Activated T-cell treated with anti-CD3 and anti-CD28 coated beads for 24 hours (primary cell): ENCODE data around the gene CCIN.
"Not testable (repeated sequence)": the region's sequence is repeated elsewhere in the genome, so short reads cannot be mapped to it uniquely, and the experiment has no call there.

ENCODE experiments used
- DNase-seq: peaks from one replicate; pipeline ENCODE4 v3.0.0-alpha.2; 2020; ENCODE audit warnings: low read depth

The CCIN gene

DNA sequence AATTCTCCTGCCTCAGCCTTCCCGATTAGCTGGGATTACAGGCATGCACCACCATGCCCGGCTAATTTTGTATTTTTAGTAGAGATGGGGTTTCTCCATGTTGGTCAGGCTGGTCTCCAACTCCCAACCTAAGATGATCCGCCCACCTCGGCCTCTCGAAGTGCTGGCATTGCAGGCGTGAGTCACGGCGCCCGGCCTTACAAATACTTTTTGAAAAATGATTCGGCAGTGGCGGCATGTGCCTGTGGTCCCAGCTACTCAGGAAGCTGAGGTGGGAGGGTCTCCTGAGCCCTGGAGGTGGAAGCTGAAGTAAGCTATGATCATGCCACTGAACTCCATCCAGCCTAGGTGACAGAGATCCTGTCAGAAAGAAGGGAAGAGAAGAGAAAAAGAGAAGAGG, 9.1 kb upstream of the CCIN start:
- DNase-seq, result not testable (repeated sequence)

- no peak for DNase-seq
Measured at GRCh38 chr9:36161187-36161586, 8.0 kb upstream of the CCIN start.

DNA sequence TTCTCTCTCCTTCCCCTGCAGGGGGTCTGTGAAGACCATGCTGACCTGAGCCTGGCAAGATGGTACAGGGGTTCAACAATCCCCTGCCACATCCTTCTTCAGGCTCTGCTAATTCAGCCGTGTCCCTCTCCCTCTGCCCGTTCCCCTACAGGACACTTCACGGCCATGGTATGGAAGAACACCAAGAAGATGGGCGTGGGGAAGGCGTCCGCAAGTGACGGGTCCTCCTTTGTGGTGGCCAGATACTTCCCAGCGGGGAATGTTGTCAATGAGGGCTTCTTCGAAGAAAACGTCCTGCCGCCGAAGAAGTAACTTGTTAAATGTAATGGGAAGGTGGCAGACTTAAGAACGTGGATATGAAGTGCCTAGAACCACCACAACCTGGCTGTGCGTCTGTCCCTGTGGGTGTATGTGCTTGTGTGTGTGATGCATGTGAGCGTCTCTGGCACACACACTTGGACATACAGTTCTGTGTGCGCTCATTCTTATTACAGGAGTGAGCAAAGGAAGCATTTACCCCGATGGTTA, 6.9 kb upstream of the CCIN start:
- no peak for DNase-seq

- DNase-seq, result no peak
Measured at GRCh38 chr9:36163049-36163785, 6.0 kb upstream of the CCIN start.

DNA sequence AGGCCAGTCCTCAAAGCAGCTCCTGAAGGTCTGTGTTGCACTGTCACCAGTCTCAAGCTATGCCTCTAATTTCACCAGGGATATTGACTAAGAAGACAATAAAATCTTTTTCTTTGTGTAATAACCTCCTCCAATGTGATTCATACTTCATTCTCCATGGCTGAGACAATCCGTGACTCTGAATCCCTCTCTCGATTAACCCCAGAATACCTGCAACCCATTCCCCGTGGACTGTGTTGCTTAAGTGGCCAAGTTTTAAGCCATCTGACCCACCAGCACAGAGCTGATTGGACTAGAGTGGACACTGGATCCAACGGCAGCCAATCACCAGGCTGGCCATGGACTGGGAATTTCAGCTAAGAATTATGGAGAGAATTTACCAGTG, 5.4 kb upstream of the CCIN start:
- no peak for DNase-seq

DNA sequence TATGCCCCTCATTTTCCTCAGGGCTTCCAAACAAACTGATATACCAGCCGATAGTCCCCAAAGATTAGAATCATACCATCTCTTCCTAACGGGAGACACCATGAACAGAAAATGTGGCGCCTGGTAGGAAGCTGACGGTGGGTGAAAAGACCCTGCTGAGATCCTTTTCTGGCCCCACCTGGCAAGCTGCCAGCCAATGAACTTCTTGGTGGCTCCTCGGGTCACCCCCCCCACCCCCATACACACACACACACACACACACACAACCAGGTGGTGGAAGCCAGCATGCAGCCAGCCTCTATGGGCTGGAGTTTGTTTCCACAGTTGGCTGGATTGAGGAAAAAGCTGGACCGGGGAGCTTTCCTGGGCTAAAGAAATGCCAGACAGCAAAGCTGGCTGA, 4.8 kb upstream of the CCIN start:
- DNase-seq, result no peak

GRCh38 chr9:36164989-36165388, 4.2 kb upstream of the CCIN start:
- DNase-seq, result no peak

DNA sequence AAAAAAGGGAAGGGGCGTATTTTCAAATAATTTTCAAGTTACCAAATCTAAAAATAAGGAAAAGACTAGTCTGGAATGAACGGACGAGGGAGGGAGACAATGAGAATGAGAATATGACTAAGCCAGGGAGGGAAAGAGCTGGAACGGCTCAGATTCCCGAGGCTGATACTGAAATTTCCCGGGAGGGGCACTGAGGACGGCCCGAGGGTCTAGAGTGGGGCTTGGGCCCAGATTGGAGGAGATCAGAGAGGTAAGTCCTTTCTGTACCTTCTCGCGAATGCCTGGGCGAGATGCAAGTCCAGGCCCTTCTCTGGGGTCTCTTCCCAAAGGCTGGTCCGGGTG, 3.4 kb upstream of the CCIN start:
- DNase-seq, result no peak

- peak; percentile 78 for DNase-seq
Measured at GRCh38 chr9:36166168-36166927, 2.8 kb upstream of the CCIN start.

DNA sequence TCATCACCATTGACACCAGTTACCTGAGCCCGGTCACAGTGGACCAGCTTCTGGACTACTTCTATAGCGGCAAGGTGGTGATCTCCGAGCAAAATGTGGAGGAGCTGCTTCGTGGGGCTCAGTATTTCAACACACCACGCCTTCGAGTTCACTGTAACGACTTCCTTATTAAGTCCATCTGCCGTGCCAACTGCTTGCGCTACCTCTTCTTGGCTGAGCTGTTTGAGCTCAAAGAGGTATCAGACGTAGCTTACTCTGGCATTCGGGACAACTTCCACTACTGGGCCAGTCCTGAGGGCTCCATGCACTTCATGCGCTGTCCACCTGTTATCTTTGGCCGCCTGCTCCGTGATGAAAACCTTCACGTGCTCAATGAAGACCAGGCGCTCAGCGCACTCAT, 520 bp downstream of the CCIN start:
- no peak for DNase-seq

- no peak for DNase-seq
Measured at GRCh38 chr9:36170531-36170930, 1.3 kb downstream of the CCIN start.

DNA sequence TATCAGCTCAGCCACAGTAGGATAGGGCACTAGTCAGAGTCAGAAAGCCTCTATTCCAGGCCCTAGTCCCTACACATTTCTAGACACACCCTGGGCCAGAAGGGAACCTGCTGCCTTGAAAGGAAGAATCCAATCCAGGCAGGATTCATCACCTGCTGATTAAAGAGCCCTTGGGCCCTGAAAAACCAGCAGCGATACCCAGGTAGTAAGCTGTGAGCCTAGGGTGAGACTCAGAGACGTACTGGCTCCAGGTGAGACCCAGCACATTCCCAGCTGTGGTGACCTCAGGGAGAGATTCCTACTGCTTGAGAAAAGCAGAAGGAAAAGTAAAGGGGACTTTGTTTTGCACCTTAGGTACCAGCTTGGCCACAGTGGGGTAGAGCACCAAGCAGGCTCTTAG, 4.7 kb downstream of the CCIN start:
- no peak for DNase-seq

DNA sequence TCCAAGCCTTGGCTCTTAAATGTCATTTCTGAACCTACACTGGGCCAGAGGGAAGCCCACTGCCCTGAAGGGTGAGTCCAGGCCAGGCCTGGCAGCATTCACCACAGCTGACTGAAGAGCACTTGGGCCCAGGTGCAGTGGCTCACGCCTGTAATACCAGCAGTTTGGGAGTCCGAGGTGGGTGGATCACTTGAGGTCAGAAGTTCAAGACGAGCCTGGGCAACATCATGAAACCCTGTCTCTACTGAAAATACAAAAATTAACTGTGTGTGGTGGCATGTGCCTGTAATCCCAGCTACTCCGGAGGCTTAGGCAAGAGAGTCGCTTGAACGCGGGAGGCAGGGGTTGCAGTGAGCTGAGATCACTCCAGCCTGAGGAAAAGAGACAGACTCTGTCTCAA, 5.1 kb downstream of the CCIN start:
- DNase-seq, result no peak

GRCh38 chr9:36174731-36175130, 5.5 kb downstream of the CCIN start:
- DNase-seq, result no peak

DNA sequence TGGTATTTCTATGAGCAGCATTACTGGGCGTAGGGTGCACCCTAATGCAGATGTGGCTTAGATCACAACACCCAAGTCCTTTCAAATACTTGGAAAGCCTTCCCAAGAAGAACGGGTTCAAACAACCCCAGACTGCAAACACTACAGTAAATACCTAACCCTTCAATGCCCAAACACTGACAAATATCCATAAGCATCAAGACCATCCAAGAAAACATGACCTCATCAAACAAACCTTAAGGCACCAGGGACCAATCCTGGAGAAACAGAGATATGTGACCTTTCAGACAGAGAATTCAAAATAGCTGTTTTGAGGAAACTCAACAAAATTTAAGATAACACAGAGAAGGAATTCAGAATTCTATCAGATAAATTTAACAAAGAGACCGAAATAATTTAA, 6.0 kb downstream of the CCIN start:
- DNase-seq, result not testable (repeated sequence)

GRCh38 chr9:36176496-36176895, 7.3 kb downstream of the CCIN start:
- not testable (repeated sequence) for DNase-seq

GRCh38 chr9:36177571-36177970, 8.4 kb downstream of the CCIN start:
- no peak for DNase-seq

DNA sequence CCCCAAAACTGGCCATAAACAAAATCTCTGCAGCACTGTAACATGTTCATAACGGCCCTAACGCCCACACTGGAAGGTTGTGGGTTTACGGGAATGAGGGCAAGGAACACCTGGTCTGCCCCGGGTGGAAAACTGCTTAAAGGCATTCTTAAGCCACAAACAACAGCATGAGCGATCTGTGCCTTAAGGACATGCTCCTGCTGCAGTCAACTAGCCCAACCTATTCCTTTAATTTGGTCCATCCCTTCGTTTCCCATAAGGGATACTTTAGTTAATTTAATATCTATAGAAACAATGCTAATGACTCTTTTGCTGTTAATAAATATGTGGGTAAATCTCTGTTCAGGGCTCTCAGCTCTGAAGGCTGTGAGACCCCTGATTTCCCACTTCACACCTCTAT, 11.1 kb downstream of the CCIN start:
- not testable (repeated sequence) for DNase-seq

- no peak for DNase-seq
Measured at GRCh38 chr9:36187414-36187813, 18.2 kb downstream of the CCIN start.

- no peak for DNase-seq
Measured at GRCh38 chr9:36188212-36188611, 19.0 kb downstream of the CCIN start.

GRCh38 chr9:36189976-36190375, 20.8 kb downstream of the CCIN start:
- DNase-seq, result no peak

DNA sequence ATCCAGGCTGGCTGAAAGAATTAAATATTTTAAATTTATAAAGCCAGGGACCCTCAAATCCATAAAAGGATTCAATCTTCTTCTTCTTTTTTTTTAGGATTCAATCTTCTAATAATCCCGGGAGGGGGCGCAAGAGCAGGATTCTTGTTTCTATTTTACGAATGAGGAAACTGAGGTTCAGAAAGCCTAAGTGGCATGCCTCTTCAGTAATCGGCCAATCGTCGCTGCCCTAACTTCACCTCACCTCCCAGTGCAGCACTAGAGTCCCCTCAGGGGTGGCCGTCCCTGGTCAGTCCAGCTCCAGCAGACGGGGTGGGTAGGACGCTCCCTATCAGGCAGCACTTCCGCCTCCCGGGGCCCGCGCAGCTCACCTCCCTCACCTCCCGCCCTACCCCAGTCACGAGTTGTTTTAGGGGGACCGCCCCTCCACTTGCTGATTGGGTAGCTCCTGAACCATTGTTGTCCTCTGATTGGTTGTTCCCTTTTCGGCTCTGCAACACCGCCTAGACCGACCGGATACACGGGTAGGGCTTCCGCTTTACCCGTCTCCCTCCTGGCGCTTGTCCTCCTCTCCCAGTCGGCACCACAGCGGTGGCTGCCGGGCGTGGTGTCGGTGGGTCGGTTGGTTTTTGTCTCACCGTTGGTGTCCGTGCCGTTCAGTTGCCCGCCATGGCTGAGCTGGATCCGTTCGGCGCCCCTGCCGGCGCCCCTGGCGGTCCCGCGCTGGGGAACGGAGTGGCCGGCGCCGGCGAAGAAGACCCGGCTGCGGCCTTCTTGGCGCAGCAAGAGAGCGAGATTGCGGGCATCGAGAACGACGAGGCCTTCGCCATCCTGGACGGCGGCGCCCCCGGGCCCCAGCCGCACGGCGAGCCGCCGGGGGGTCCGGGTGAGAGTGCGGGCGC, 21.5 kb downstream of the CCIN start, which contains the start of gene CLTA:
CLTA (plus strand) TSS at position 534 of the 902 bp plus-strand sequence; CDS start at position 670, 136 bp downstream.
- peak; percentile 92 for DNase-seq
